Endothelial cell of umbilical vein (primary cell): ENCODE results near the gene GDI2. TPM values are rescaled to one million over a fixed set of nuclear protein-coding genes. Genes with fewer than 3 reads are reported as not detected.

Source experiments
- BruUV-seq: library from RNA; stranded (reverse); fragments of 400-500 nt; replicated peaks from 2 replicates; lab custom pipeline; 2021; lab: Mats Ljungman, UMichigan
- CTCF ChIA-PET: fragments of 300-600, 350-600 bp; sonication (Branson Sonifier 250); formaldehyde crosslinking; loops from one replicate; lab custom pipeline; 2021; ENCODE audit warnings: antibody characterized with exemption, inconsistent platforms; lab: Charles Lee
- POLR2A ChIA-PET: fragments of 300-600, 350-600 bp; sonication (Branson Sonifier 250); formaldehyde crosslinking; loops from one replicate; lab custom pipeline; 2021; ENCODE audit warnings: antibody characterized with exemption, inconsistent platforms; lab: Charles Lee
- DNase-seq: peaks from one replicate; pipeline ENCODE4 v3.0.0-alpha.2; 2011; ENCODE audit warnings: low read depth, low spot score
- FAIRE-seq: peaks from 2 replicates; lab custom pipeline; 2011; peaks lifted over from hg19 to GRCh38; lab: Jason Lieb, UNC
- H2AFZ ChIP-seq: 2 replicates; pipeline ENCODE4 v1.6.0; 2012; ENCODE audit warnings: low read depth, low read length, control low read depth, inconsistent platforms
- H3K27ac ChIP-seq: 2 replicates; pipeline ENCODE4 v1.5.1; 2011; ENCODE audit warnings: low read depth, mild to moderate bottlenecking, control low read depth, low read length, moderate library complexity; ENCODE audit not compliant: insufficient read depth
- H3K27me3 ChIP-seq, 2 experiments: 2 replicates each; pipeline versions ENCODE4 v1.6.0 to v1.6.1; 2011; ENCODE audit warnings: low read length in 2 of 2, mixed read lengths in 1 of 2; ENCODE audit not compliant: control insufficient read depth in 2 of 2, insufficient read depth in 2 of 2
- H3K36me3 ChIP-seq, 2 experiments: 2 replicates in 1 of 2; 3 replicates in 1 of 2; pipeline ENCODE4 v1.5.1; 2011; ENCODE audit warnings: low read length in 2 of 2, mild to moderate bottlenecking in 1 of 2, moderate library complexity in 1 of 2; ENCODE audit not compliant: control insufficient read depth in 2 of 2, insufficient read depth in 2 of 2; ENCODE audit errors: extremely low read depth in 1 of 2
- H3K4me1 ChIP-seq: 3 replicates; pipeline ENCODE4 v1.5.1; 2011; ENCODE audit warnings: mild to moderate bottlenecking, low read length; ENCODE audit not compliant: control insufficient read depth, insufficient read depth; ENCODE audit errors: extremely low read depth
- H3K4me2 ChIP-seq: 2 replicates; pipeline ENCODE4 v1.6.1; 2011; ENCODE audit warnings: low read length, control low read depth, mixed read lengths; ENCODE audit not compliant: insufficient read depth
- H3K4me3 ChIP-seq, 3 experiments: fragments of 200-600 bp in 1 of 3; sonication (generic), shearing (Covaris generic) in 1 of 3; replicated peaks in 1 of 3; 2 replicates each; pipeline ENCODE4 v1.5.1; 2011 to 2016; ENCODE audit warnings: control low read depth in 3 of 3, low read length in 3 of 3, mild to moderate bottlenecking in 2 of 3, inconsistent platforms in 1 of 3, low read depth in 1 of 3, moderate library complexity in 1 of 3; ENCODE audit not compliant: insufficient read depth in 1 of 3
- H3K79me2 ChIP-seq: 2 replicates; pipeline ENCODE4 v1.6.0; 2012; ENCODE audit warnings: low read length, inconsistent platforms; ENCODE audit not compliant: control insufficient read depth, insufficient read depth
- H3K9ac ChIP-seq: replicated peaks from 2 replicates; pipeline ENCODE3; 2011; ENCODE audit warnings: low read length, control low read depth; ENCODE audit not compliant: insufficient read depth; ENCODE audit errors: extremely low read depth
- H3K9me1 ChIP-seq: replicated peaks from 3 replicates; pipeline ENCODE4 v1.6.0; 2011; ENCODE audit warnings: mild to moderate bottlenecking, low read length; ENCODE audit not compliant: control insufficient read depth, insufficient read depth; ENCODE audit errors: extremely low read depth
- H3K9me3 ChIP-seq: replicated peaks from 2 replicates; pipeline ENCODE4 v1.5.1; 2012; ENCODE audit warnings: low read length, inconsistent platforms; ENCODE audit not compliant: control insufficient read depth, insufficient read depth
- H4K20me1 ChIP-seq: replicated peaks from 2 replicates; pipeline ENCODE3; 2011; ENCODE audit warnings: mild to moderate bottlenecking, low read length; ENCODE audit not compliant: control insufficient read depth, insufficient read depth; ENCODE audit errors: extremely low read depth
- EZH2 ChIP-seq: IDR thresholded peaks from 2 replicates; pipeline ENCODE4 v1.6.1; 2012; ENCODE audit warnings: borderline replicate concordance, low read depth, mild to moderate bottlenecking, moderate library complexity, low read length, inconsistent platforms; ENCODE audit not compliant: severe bottlenecking
- FOS ChIP-seq: IDR thresholded peaks from 2 replicates; pipeline ENCODE4 v1.6.1; 2011; ENCODE audit warnings: mild to moderate bottlenecking, low read length, moderate library complexity, borderline replicate concordance; ENCODE audit not compliant: insufficient read depth
- GATA2 ChIP-seq: IDR thresholded peaks from 2 replicates; pipeline ENCODE4 v1.7.0; 2011; ENCODE audit warnings: low read depth, mild to moderate bottlenecking, moderate library complexity, mixed read lengths, low read length; ENCODE audit not compliant: insufficient read length, insufficient read depth
- JUN ChIP-seq: IDR thresholded peaks from 2 replicates; pipeline ENCODE4 v1.6.1; 2011; ENCODE audit warnings: borderline replicate concordance, low read depth; ENCODE audit not compliant: insufficient read length, insufficient read depth
- MYC ChIP-seq: IDR thresholded peaks from one replicate; pipeline ENCODE4 v1.6.1; 2011; ENCODE audit warnings: mild to moderate bottlenecking, low read depth, low read length
- POLR2A ChIP-seq: IDR thresholded peaks from 2 replicates; pipeline ENCODE4 v1.6.1; 2012; ENCODE audit warnings: low read depth, mild to moderate bottlenecking, control low read depth, low read length
- POLR2AphosphoS5 ChIP-seq: IDR thresholded peaks from 2 replicates; pipeline ENCODE4 v1.6.1; 2012; ENCODE audit warnings: low read depth, mild to moderate bottlenecking, control low read depth, low read length, moderate library complexity; ENCODE audit not compliant: insufficient read depth
- dilution Hi-C: fragments of 300-500 bp; cut with MboI; formaldehyde crosslinking; loops from one replicate; pipeline ENCODE4 v1.15.0; 2019; ENCODE audit warnings: low sequenced_read_pairs; ENCODE audit not compliant: extremely low pct_ligation_motif_present
- intact Hi-C: fragments of 100-400 bp; cut with micrococcal nuclease; formaldehyde crosslinking; loops from one replicate; pipeline ENCODE4 v1.10.0; 2022
- polyA plus RNA-seq, 4 experiments: library from polyadenylated mRNA; depleted of rRNA in 3 of 4; stranded (reverse) in 3 of 4; unstranded in 1 of 4; fragments of >200 nt; gene quantifications; 2 replicates each; pipeline versions ENCODE4 v1.2.1 to v1.2.3, GENCODE V29; 2011 to 2012; ENCODE audit warnings: missing spikeins in 1 of 4
- total RNA-seq: library from RNA; stranded (reverse); gene quantifications from 2 replicates; pipeline ENCODE4 v1.2.3, GENCODE V29; 2021
- TF ChIP-seq, protein P1 (sequence below), 2 donors: IDR thresholded peaks; 1 replicate in 1 of 2; 2 replicates in 1 of 2; pipeline ENCODE4 v1.5.1; 2011; ENCODE audit warnings: low read length in 2 of 2, mild to moderate bottlenecking in 2 of 2, moderate library complexity in 2 of 2, control low read depth in 1 of 2, inconsistent platforms in 1 of 2, low read depth in 1 of 2; ENCODE audit not compliant: insufficient read depth in 1 of 2; ENCODE audit errors: extremely low read depth in 1 of 2
- TF ChIP-seq, protein P2 (sequence below): IDR thresholded peaks from 2 replicates; pipeline ENCODE4 v1.6.1; 2011; ENCODE audit not compliant: insufficient read depth, insufficient read length

Gene GDI2
- total and polyA plus RNA-seq, 2 donors (not counting 3 experiments of a cell fraction or from before 2014, with no cell fraction given) = 154 to 307 TPM

DNA sequence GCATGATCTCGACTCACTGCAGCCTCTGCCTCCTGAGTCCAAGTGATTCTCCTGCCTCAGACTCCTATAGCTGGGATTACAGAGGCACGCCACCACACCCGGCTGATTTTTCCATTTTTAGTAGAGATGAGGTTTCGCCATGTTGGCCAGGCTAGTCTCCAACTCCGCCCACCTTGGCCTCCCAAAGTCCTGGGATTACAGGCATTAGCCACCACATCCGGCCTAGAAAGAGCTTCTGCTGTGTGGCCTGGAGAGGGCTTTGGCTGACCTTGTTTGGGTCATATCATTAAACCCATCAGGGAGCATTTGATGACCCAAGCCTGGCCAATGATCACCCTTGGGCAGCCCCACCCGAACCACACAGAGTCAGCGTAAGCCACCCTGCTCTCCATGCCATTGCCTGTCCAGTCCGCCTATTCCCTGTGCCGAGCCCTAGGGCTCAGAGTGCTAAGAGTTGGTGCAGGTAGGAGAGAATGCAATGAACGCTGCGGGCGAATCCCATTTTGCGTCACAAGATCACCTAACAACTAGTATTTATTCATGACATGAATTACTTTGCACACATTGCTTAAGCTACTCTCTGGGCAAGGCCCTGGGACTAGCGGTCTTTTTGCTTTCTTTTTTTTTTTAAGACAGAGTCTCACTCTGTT lies 22.3 kb upstream of the GDI2 start:
- no peaks in the 10 kb centered on the region for H3K79me2 ChIP-seq
- H3K4me1 ChIP-seq = no peaks in the 10 kb centered on the region
- no peaks in the 10 kb centered on the region for H3K9me3 ChIP-seq
- no peak overlapping the region for H3K4me2 ChIP-seq
- no peaks in the 10 kb centered on the region for H3K36me3 ChIP-seq
- H3K9me1 ChIP-seq = no peaks in the 10 kb centered on the region
- no peak for DNase-seq
- TF ChIP-seq JUN = no peak
- no peak for TF ChIP-seq POLR2AphosphoS5
- no peak for TF ChIP-seq MYC
- TF ChIP-seq EZH2 = no peak
- TF ChIP-seq, protein P1, sequence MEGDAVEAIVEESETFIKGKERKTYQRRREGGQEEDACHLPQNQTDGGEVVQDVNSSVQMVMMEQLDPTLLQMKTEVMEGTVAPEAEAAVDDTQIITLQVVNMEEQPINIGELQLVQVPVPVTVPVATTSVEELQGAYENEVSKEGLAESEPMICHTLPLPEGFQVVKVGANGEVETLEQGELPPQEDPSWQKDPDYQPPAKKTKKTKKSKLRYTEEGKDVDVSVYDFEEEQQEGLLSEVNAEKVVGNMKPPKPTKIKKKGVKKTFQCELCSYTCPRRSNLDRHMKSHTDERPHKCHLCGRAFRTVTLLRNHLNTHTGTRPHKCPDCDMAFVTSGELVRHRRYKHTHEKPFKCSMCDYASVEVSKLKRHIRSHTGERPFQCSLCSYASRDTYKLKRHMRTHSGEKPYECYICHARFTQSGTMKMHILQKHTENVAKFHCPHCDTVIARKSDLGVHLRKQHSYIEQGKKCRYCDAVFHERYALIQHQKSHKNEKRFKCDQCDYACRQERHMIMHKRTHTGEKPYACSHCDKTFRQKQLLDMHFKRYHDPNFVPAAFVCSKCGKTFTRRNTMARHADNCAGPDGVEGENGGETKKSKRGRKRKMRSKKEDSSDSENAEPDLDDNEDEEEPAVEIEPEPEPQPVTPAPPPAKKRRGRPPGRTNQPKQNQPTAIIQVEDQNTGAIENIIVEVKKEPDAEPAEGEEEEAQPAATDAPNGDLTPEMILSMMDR (IDR thresholded peaks at IDR 0.05; ENCODE audit: extremely low read depth in 1 of 2, insufficient read depth in 1 of 2, low read depth in 1 of 2, low read length in 2 of 2) = no peak
- TF ChIP-seq, protein P2, sequence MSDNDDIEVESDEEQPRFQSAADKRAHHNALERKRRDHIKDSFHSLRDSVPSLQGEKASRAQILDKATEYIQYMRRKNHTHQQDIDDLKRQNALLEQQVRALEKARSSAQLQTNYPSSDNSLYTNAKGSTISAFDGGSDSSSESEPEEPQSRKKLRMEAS = no peak
- TF ChIP-seq GATA2 = no peak
- no peak for TF ChIP-seq POLR2A
- TF ChIP-seq FOS = no peak
- intact Hi-C loops (no loop called here), dilution Hi-C loops (no loop called here)
- no peaks in the 10 kb centered on the region for H3K27me3 ChIP-seq
- no peak overlapping the region for H3K9ac ChIP-seq
- no TSS peak for BruUV-seq
- H2AFZ ChIP-seq = no peak overlapping the region
- H3K4me3 ChIP-seq = no peak overlapping the region
- no peak for FAIRE-seq
- CTCF ChIA-PET = no interaction called here
- no peaks in the 10 kb centered on the region for H4K20me1 ChIP-seq
- no peak overlapping the region for H3K27ac ChIP-seq
- POLR2A ChIA-PET = no interaction called here
